Stomach (tissue), 4 donors: ENCODE data around the gene ETV6.

ENCODE experiments used
- EP300 ChIP-seq: sonication (generic); formaldehyde crosslinking; IDR thresholded peaks from one replicate; pipeline ENCODE4 v1.6.1; 2017; ENCODE audit warnings: antibody characterized with exemption
- POLR2A ChIP-seq, 4 donors: fragments of 450-650 bp; IDR thresholded peaks; one replicate each; pipeline ENCODE4 v1.6.1; 2016; ENCODE audit warnings: antibody characterized with exemption in 4 of 4, control low read depth in 2 of 4, mild to moderate bottlenecking in 1 of 4, moderate library complexity in 1 of 4
- POLR2AphosphoS5 ChIP-seq, 3 donors: sonication (generic); formaldehyde crosslinking; IDR thresholded peaks; one replicate each; pipeline ENCODE4 v1.6.1; 2016; ENCODE audit warnings: antibody characterized with exemption in 3 of 3
- TF ChIP-seq, protein P1 (sequence below), 7 experiments: fragments of 450-650 bp in 4 of 7; fragments of 200-600 bp in 3 of 7; sonication (generic) in 3 of 7; IDR thresholded peaks; one replicate each; pipeline ENCODE4 v1.5.1; 2016 to 2019; ENCODE audit warnings: antibody characterized with exemption in 7 of 7, control low read depth in 2 of 7, mild to moderate bottlenecking in 1 of 7

DNA sequence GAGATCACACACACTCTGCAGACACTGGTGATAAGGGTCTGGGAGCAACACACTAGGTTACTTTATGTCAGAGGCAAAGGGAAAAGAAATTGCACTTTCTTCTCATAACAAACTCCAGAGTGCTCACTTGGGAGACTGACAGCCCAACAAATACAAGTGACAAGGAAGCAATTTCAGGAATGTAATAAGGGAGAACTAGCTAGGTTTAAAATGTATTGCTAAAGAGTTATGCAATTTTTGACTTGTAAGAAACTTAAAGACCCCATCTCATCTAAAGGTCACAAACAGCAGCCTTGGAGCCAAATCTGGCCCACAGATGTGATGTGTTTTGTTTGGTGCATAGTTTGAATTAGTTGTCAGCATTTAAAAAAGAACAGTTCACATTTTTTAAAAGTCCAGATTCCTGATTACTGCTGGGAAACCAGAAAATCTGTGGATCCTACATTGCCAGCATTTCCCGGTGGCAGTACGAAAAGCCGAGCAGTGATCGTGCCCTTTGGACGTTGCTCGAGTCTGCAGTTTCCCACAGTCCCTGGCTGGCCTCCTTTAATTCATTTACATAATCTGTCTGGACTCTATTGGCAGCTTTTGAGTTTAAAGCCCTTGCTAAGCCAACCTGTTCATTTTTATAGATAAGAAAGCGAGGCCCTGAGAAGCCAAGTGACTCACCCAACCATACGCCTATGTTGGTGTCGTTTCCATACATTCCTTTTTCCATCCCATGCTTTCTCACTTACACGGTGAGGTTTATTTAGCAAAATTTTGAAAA lies 42.0 kb upstream of the ETV6 start:
- TF ChIP-seq, protein P1, sequence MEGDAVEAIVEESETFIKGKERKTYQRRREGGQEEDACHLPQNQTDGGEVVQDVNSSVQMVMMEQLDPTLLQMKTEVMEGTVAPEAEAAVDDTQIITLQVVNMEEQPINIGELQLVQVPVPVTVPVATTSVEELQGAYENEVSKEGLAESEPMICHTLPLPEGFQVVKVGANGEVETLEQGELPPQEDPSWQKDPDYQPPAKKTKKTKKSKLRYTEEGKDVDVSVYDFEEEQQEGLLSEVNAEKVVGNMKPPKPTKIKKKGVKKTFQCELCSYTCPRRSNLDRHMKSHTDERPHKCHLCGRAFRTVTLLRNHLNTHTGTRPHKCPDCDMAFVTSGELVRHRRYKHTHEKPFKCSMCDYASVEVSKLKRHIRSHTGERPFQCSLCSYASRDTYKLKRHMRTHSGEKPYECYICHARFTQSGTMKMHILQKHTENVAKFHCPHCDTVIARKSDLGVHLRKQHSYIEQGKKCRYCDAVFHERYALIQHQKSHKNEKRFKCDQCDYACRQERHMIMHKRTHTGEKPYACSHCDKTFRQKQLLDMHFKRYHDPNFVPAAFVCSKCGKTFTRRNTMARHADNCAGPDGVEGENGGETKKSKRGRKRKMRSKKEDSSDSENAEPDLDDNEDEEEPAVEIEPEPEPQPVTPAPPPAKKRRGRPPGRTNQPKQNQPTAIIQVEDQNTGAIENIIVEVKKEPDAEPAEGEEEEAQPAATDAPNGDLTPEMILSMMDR (IDR thresholded peaks at IDR 0.05): no peak
- TF ChIP-seq EP300 (no peak), POLR2A (IDR thresholded peaks at IDR 0.05) (no peak), POLR2AphosphoS5 (IDR thresholded peaks at IDR 0.05) (no peak)
